Measurements from ENCODE around the gene INO80D. TPM values are rescaled to one million over a fixed set of nuclear protein-coding genes. Genes with fewer than 3 reads are reported as not detected.
"Not testable (repeated sequence)": the region's sequence is repeated elsewhere in the genome, so short reads cannot be mapped to it uniquely, and the experiment has no call there.

The INO80D gene
- total RNA-seq, 4 donors from 2014 or later = 20.8 to 102 (median 56.4) TPM

- no peak overlapping the region for H3K4me3 ChIP-seq
- TF ChIP-seq, protein P1, sequence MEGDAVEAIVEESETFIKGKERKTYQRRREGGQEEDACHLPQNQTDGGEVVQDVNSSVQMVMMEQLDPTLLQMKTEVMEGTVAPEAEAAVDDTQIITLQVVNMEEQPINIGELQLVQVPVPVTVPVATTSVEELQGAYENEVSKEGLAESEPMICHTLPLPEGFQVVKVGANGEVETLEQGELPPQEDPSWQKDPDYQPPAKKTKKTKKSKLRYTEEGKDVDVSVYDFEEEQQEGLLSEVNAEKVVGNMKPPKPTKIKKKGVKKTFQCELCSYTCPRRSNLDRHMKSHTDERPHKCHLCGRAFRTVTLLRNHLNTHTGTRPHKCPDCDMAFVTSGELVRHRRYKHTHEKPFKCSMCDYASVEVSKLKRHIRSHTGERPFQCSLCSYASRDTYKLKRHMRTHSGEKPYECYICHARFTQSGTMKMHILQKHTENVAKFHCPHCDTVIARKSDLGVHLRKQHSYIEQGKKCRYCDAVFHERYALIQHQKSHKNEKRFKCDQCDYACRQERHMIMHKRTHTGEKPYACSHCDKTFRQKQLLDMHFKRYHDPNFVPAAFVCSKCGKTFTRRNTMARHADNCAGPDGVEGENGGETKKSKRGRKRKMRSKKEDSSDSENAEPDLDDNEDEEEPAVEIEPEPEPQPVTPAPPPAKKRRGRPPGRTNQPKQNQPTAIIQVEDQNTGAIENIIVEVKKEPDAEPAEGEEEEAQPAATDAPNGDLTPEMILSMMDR (IDR thresholded peaks at IDR 0.05) = no peak
- no peak for TF ChIP-seq POLR2A (IDR thresholded peaks at IDR 0.05)
- H3K36me3 ChIP-seq = no peaks in the 10 kb centered on the region
- H3K27me3 ChIP-seq = no peaks in the 10 kb centered on the region
- H3K9me3 ChIP-seq = no peaks in the 10 kb centered on the region
- H3K27ac ChIP-seq = no peak overlapping the region
- peaks cover 0 to 7% (median 0%) of the 10 kb centered on the region in 4 donors for H3K4me1 ChIP-seq
- DNase-seq = no peak
Observed at GRCh38 chr2:206082298-206082843, 3.6 kb downstream of the INO80D start.

DNA sequence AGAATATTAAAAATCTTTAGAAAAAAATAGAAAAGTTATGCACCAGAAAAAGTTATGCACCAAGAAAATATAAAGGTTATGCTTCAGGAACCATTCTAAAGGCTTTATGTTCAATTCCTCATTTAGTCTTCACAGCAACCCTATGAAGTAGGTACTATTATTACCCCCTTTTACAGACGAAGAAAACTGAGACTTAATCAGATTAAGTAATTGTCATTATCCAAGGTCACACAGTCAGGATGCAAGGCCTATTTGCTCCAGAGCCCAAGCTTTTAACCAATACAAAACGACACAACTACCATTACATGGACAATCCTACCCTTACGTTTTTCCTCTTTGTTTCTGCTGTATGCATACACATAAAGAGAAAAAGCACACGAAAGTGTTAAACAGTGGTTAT, 5.0 kb downstream of the INO80D start:
- peaks cover 0 to 7% (median 0%) of the 10 kb centered on the region in 4 donors for H3K4me1 ChIP-seq
- no peaks in the 10 kb centered on the region for H3K27me3 ChIP-seq

GRCh38 chr2:206079699-206080465, 6.1 kb downstream of the INO80D start:
- TF ChIP-seq, protein P1 (IDR thresholded peaks at IDR 0.05) = no peak
- no peak for TF ChIP-seq POLR2A (IDR thresholded peaks at IDR 0.05)
- peaks cover 0 to 7% (median 0%) of the 10 kb centered on the region in 4 donors for H3K4me1 ChIP-seq
- H3K27ac ChIP-seq = no peak overlapping the region
- DNase-seq = no peak
- H3K9me3 ChIP-seq = no peaks in the 10 kb centered on the region
- H3K36me3 ChIP-seq = no peaks in the 10 kb centered on the region
- H3K27me3 ChIP-seq = no peaks in the 10 kb centered on the region
- no peak overlapping the region for H3K4me3 ChIP-seq

More for the DNA sequence above, 5.0 kb downstream of the INO80D start:
- no peak for DNase-seq
- Histone ChIP-seq H3K36me3 (no peaks in the 10 kb centered on the region), H3K27ac (no peak overlapping the region), H3K9me3 (no peaks in the 10 kb centered on the region), H3K4me3 (no peak overlapping the region)
- TF ChIP-seq POLR2A (IDR thresholded peaks at IDR 0.05) = no peak
- TF ChIP-seq, protein P1 (IDR thresholded peaks at IDR 0.05) = no peak

DNA sequence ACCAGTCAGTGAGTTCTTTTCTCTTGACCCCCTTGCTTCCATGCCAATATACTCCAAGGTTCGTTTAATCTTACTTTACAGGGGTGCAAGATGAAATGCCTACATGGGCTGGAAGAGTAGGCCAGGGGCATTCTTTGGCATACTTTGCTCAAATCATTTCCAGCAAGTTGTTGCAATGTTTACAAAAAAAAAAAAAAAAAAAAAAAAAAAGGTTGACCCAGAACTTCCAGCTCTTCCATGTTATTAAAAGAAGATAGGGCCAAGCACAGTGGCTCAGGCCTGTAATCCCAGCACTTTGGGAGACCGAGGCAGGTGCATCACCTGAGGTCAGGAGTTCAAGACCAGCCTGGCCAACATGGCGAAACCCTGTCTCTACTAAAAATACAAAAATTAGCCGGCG, 8.1 kb downstream of the INO80D start:
- not testable (repeated sequence) for H3K27ac ChIP-seq, H3K36me3 ChIP-seq, DNase-seq, H3K4me1 ChIP-seq, H3K9me3 ChIP-seq, H3K27me3 ChIP-seq, H3K4me3 ChIP-seq

DNA sequence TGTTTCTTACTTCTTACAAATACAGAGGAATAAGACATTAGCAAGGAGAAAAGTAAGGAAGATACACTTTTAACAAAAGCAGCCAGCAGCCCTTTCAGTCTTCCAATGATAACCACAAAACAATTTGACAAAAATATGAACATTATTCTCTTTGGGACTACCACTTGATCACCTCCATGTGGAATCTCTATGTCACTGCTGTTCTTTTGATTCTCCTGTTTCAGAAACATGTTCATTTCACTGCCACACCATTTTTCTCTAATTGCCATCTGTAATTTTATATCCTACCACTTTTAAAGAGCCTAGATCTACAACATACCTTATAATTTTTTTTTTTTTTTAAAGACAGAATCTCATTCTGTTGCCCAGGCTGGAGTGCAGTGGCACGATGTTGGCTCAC, 10.9 kb downstream of the INO80D start:
- DNase-seq = no peak
- no peaks in the 10 kb centered on the region for H3K9me3 ChIP-seq
- no peaks in the 10 kb centered on the region for H3K27me3 ChIP-seq
- TF ChIP-seq POLR2A (IDR thresholded peaks at IDR 0.05) = no peak
- TF ChIP-seq, protein P1 (IDR thresholded peaks at IDR 0.05) = no peak
- no peaks in the 10 kb centered on the region for H3K36me3 ChIP-seq
- no peak overlapping the region for H3K27ac ChIP-seq
- H3K4me3 ChIP-seq = no peak overlapping the region
- H3K4me1 ChIP-seq = peaks cover 0 to 7% (median 0%) of the 10 kb centered on the region in 4 donors

- Histone ChIP-seq H3K4me3 (no peak overlapping the region), H3K36me3 (no peaks in the 10 kb centered on the region), H3K9me3 (no peaks in the 10 kb centered on the region), H3K27ac (no peak overlapping the region), H3K4me1 (no peaks in the 10 kb centered on the region), H3K27me3 (no peaks in the 10 kb centered on the region)
- TF ChIP-seq, protein P1 (IDR thresholded peaks at IDR 0.05) = no peak
- no peak for TF ChIP-seq POLR2A (IDR thresholded peaks at IDR 0.05)
- DNase-seq = no peak
Observed at GRCh38 chr2:206071807-206072206, 14.2 kb downstream of the INO80D start.

Measured in Peyer's patch (tissue), 4 donors.